Measurements from ENCODE around the gene TMEM11. TPM values are rescaled to one million over a fixed set of nuclear protein-coding genes. Genes with fewer than 3 reads are reported as not detected.

TMEM11 gene
- total RNA-seq, 1 experiment from 2014 or later, result 32.5 TPM

- TF ChIP-seq, protein P1, sequence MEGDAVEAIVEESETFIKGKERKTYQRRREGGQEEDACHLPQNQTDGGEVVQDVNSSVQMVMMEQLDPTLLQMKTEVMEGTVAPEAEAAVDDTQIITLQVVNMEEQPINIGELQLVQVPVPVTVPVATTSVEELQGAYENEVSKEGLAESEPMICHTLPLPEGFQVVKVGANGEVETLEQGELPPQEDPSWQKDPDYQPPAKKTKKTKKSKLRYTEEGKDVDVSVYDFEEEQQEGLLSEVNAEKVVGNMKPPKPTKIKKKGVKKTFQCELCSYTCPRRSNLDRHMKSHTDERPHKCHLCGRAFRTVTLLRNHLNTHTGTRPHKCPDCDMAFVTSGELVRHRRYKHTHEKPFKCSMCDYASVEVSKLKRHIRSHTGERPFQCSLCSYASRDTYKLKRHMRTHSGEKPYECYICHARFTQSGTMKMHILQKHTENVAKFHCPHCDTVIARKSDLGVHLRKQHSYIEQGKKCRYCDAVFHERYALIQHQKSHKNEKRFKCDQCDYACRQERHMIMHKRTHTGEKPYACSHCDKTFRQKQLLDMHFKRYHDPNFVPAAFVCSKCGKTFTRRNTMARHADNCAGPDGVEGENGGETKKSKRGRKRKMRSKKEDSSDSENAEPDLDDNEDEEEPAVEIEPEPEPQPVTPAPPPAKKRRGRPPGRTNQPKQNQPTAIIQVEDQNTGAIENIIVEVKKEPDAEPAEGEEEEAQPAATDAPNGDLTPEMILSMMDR (conservative IDR thresholded peaks at IDR 0.05), result no peak
- Histone ChIP-seq H4K91ac (ENCODE audit: insufficient read length, low read depth, low read length) (no peak overlapping the region), H2BK120ac (ENCODE audit: low read depth, low read length, poor library complexity, severe bottlenecking) (no peak overlapping the region), H2BK20ac (ENCODE audit: low read depth, low read length, poor library complexity, severe bottlenecking) (no peak overlapping the region), H3K4me2 (ENCODE audit: insufficient read depth, insufficient read length, low read length) (peak overlapping the region; percentile 97), H3K9ac (ENCODE audit: extremely low read depth, insufficient read length, low read length) (peak overlapping the region; percentile 95), H3K14ac (ENCODE audit: insufficient read depth, low read length) (peak overlapping the region; percentile 94), H3K9me3 (ENCODE audit: control insufficient read depth, low read depth, low read length) (no peaks in the 10 kb centered on the region), H3K4ac (ENCODE audit: low read depth, low read length) (no peak overlapping the region), H3T11ph (ENCODE audit: low read length) (no peak overlapping the region), H3K23ac (ENCODE audit: insufficient read length, low read depth, low read length) (no peak overlapping the region), H3K27ac (ENCODE audit: insufficient read length, low read depth, low read length) (no peak overlapping the region), H2BK5ac (ENCODE audit: insufficient read length, low read length) (peak overlapping the region; percentile 43), H3K79me1 (ENCODE audit: insufficient read depth, low read depth, low read length, poor library complexity, severe bottlenecking) (peaks cover 4% of the 10 kb centered on the region), H3K56ac (ENCODE audit: insufficient read length, low read depth, low read length) (no peak overlapping the region), H3K27me3 (ENCODE audit: insufficient read depth, low read length) (no peaks in the 10 kb centered on the region), H3K18ac (ENCODE audit: insufficient read length, low read depth, low read length) (peak overlapping the region; percentile 93), H4K8ac (replicated peaks; ENCODE audit: insufficient read length, low read depth, low read length) (no peak overlapping the region), H2BK12ac (ENCODE audit: insufficient read length, low read depth, low read length) (no peak overlapping the region), H4K5ac (ENCODE audit: insufficient read length, low read depth, low read length) (no peak overlapping the region), H3K23me2 (ENCODE audit: insufficient read length, low read depth, low read length, poor library complexity, severe bottlenecking) (peaks cover 17% of the 10 kb centered on the region), H4K20me1 (ENCODE audit: control insufficient read depth, insufficient read depth, insufficient read length) (peaks cover 3% of the 10 kb centered on the region), H2AFZ (ENCODE audit: low read length) (no peak overlapping the region), H2AK5ac (ENCODE audit: insufficient read length, low read length) (no peak overlapping the region), H3K79me2 (ENCODE audit: insufficient read depth, low read length) (peaks cover 49% of the 10 kb centered on the region), H3K4me1 (ENCODE audit: insufficient read depth, low read length) (peaks cover 2% of the 10 kb centered on the region; the same call in 1 of the 2 replicates), H2BK15ac (ENCODE audit: low read depth, low read length) (no peak overlapping the region)
- no peaks in the 10 kb centered on the region for H3K9me3 Mint-ChIP-seq
- WGBS (ENCODE audit: extremely low coverage, insufficient read length, low lambda C conversion rate), result no CpG with 5 or more reads among the region's 35 CpGs
- DNase-seq, result no peak
- peak overlapping the region in 2 of 3 experiments; percentile 95 to 99; a peak in 4 of 7 replicates for H3K27ac Mint-ChIP-seq
- H3K4me1 Mint-ChIP-seq, result peaks cover 46 to 48% of the 10 kb centered on the region in 2 experiments
- no peaks in the 10 kb centered on the region; the same call in 1 of the 2 replicates for H3K27me3 Mint-ChIP-seq (ENCODE audit: low read depth)
- peaks cover 7 to 21% (median 8%) of the 10 kb centered on the region in 3 experiments; a peak in 6 of 7 replicates for H3K36me3 Mint-ChIP-seq (ENCODE audit: insufficient read depth in 1 of 3, low read depth in 3 of 3)
- H3K4me3 Mint-ChIP-seq, result peak overlapping the region; percentile 93 to 97
These were observed 335 bp downstream of the TMEM11 start for GRCh38 chr17:21213638-21214014.
